Astrocyte (in vitro differentiated cells and primary cell): ENCODE results near the gene DGKH.

Experiments used
- EZH2 ChIP-seq: IDR thresholded peaks from 2 replicates; pipeline ENCODE4 v1.6.1; 2012; ENCODE audit warnings: mild to moderate bottlenecking, low read length, inconsistent platforms; ENCODE audit not compliant: insufficient read depth
- TF ChIP-seq, protein P1 (sequence below): IDR thresholded peaks from 2 replicates; pipeline ENCODE4 v1.5.1; 2011; ENCODE audit warnings: low read depth, mild to moderate bottlenecking, inconsistent platforms, low read length, moderate library complexity; ENCODE audit not compliant: insufficient read depth

GRCh38 chr13:42272804-42273175, 224.3 kb downstream of the DGKH start:
- TF ChIP-seq, protein P1, sequence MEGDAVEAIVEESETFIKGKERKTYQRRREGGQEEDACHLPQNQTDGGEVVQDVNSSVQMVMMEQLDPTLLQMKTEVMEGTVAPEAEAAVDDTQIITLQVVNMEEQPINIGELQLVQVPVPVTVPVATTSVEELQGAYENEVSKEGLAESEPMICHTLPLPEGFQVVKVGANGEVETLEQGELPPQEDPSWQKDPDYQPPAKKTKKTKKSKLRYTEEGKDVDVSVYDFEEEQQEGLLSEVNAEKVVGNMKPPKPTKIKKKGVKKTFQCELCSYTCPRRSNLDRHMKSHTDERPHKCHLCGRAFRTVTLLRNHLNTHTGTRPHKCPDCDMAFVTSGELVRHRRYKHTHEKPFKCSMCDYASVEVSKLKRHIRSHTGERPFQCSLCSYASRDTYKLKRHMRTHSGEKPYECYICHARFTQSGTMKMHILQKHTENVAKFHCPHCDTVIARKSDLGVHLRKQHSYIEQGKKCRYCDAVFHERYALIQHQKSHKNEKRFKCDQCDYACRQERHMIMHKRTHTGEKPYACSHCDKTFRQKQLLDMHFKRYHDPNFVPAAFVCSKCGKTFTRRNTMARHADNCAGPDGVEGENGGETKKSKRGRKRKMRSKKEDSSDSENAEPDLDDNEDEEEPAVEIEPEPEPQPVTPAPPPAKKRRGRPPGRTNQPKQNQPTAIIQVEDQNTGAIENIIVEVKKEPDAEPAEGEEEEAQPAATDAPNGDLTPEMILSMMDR = no peak
- TF ChIP-seq EZH2 = no peak
